Epidermal melanocyte (primary cell): Measurements from ENCODE around the gene RHBDL2.
"Not testable (repeated sequence)": the region's sequence is repeated elsewhere in the genome, so short reads cannot be mapped to it uniquely, and the experiment has no call there.

Experiments
- DNase-seq: peaks from one replicate; pipeline ENCODE4 v3.0.0; 2011; ENCODE audit warnings: low spot score; ENCODE audit not compliant: insufficient read length

The RHBDL2 gene

GRCh38 chr1:38941527-38942019, at the start of gene RHBDL2:
Gene RHBDL2, minus strand, starts transcription at chr1:38941830. Its CDS starts 22,618 bp downstream, at chr1:38919212.
- no peak for DNase-seq

GRCh38 chr1:38990738-38991637, 49.4 kb upstream of the RHBDL2 start, which contains the start of gene AKIRIN1:
Gene AKIRIN1, plus strand, starts transcription at chr1:38991276. Its CDS starts 105 bp downstream, at chr1:38991381.
- DNase-seq, result peak; percentile 96

- no peak for DNase-seq
Observed at GRCh38 chr1:38990386-38990737, 48.7 kb upstream of the RHBDL2 start.

- DNase-seq, result no peak
Observed at GRCh38 chr1:38989979-38990378, 48.3 kb upstream of the RHBDL2 start.

GRCh38 chr1:38979380-38979779, 37.8 kb upstream of the RHBDL2 start:
- DNase-seq, result not testable (repeated sequence)

- not testable (repeated sequence) for DNase-seq
Observed at GRCh38 chr1:38978245-38978542, 36.6 kb upstream of the RHBDL2 start.

- DNase-seq, result not testable (repeated sequence)
Observed at GRCh38 chr1:38977399-38978244, 36.0 kb upstream of the RHBDL2 start.

GRCh38 chr1:38973659-38974437, 32.2 kb upstream of the RHBDL2 start:
- no peak for DNase-seq

GRCh38 chr1:38973145-38973544, 31.5 kb upstream of the RHBDL2 start:
- not testable (repeated sequence) for DNase-seq

GRCh38 chr1:38964140-38964548, 22.5 kb upstream of the RHBDL2 start:
- DNase-seq, result no peak

GRCh38 chr1:38962560-38962959, 20.9 kb upstream of the RHBDL2 start:
- DNase-seq, result no peak

GRCh38 chr1:38962113-38962512, 20.5 kb upstream of the RHBDL2 start:
- DNase-seq, result no peak

GRCh38 chr1:38958967-38959366, 17.3 kb upstream of the RHBDL2 start:
- no peak for DNase-seq

- DNase-seq, result no peak
Observed at GRCh38 chr1:38953433-38953860, 11.8 kb upstream of the RHBDL2 start.

- DNase-seq, result no peak
Observed at GRCh38 chr1:38950553-38950952, 8.9 kb upstream of the RHBDL2 start.

- DNase-seq, result no peak
Observed at GRCh38 chr1:38944547-38944946, 2.9 kb upstream of the RHBDL2 start.

GRCh38 chr1:38942664-38943428, 1.2 kb upstream of the RHBDL2 start:
- no peak for DNase-seq

GRCh38 chr1:38941093-38941492, 537 bp downstream of the RHBDL2 start:
- DNase-seq, result no peak

- DNase-seq, result no peak
Observed at GRCh38 chr1:38940339-38941047, 1.1 kb downstream of the RHBDL2 start.

- no peak for DNase-seq
Observed at GRCh38 chr1:38938722-38939260, 2.8 kb downstream of the RHBDL2 start.
